KOPT-K1 (cell line): Measurements from ENCODE around the gene SEMA5A.

Source experiments
- H3K27ac ChIP-seq: fragments of 200-600 bp; sonication (generic); 2 replicates; pipeline ENCODE4 v1.5.1; 2016; ENCODE audit warnings: antibody characterized with exemption, mild to moderate bottlenecking, low read depth, low read length; ENCODE audit not compliant: poor library complexity, severe bottlenecking
- H3K36me3 ChIP-seq: fragments of 200-600 bp; sonication (generic); 2 replicates; pipeline ENCODE4 v1.5.1; 2017; ENCODE audit warnings: antibody characterized with exemption, mild to moderate bottlenecking, low read length, moderate library complexity; ENCODE audit not compliant: insufficient read depth
- H3K9me3 ChIP-seq: fragments of 200-600 bp; sonication (generic); 2 replicates; pipeline ENCODE4 v1.5.1; 2017; ENCODE audit warnings: antibody characterized with exemption, low read length, mild to moderate bottlenecking; ENCODE audit not compliant: insufficient read depth, poor library complexity, severe bottlenecking

The SEMA5A gene

GRCh38 chr5:9558319-9558965, 12.6 kb upstream of the SEMA5A start:
- Histone ChIP-seq H3K36me3 (no peaks in the 10 kb centered on the region), H3K9me3 (no peaks in the 10 kb centered on the region), H3K27ac (no peak overlapping the region)

- Histone ChIP-seq H3K27ac (no peak overlapping the region), H3K9me3 (no peaks in the 10 kb centered on the region), H3K36me3 (no peaks in the 10 kb centered on the region)
Measured at GRCh38 chr5:9557696-9558095, 11.8 kb upstream of the SEMA5A start.

- Histone ChIP-seq H3K9me3 (no peaks in the 10 kb centered on the region), H3K27ac (no peak overlapping the region), H3K36me3 (no peaks in the 10 kb centered on the region)
Measured at GRCh38 chr5:9555961-9556360, 10.1 kb upstream of the SEMA5A start.

GRCh38 chr5:9554122-9554521, 8.2 kb upstream of the SEMA5A start:
- Histone ChIP-seq H3K36me3 (no peaks in the 10 kb centered on the region), H3K9me3 (no peaks in the 10 kb centered on the region), H3K27ac (no peak overlapping the region)

- Histone ChIP-seq H3K9me3 (no peaks in the 10 kb centered on the region), H3K27ac (no peak overlapping the region), H3K36me3 (no peaks in the 10 kb centered on the region)
Measured at GRCh38 chr5:9553561-9553960, 7.7 kb upstream of the SEMA5A start.

DNA sequence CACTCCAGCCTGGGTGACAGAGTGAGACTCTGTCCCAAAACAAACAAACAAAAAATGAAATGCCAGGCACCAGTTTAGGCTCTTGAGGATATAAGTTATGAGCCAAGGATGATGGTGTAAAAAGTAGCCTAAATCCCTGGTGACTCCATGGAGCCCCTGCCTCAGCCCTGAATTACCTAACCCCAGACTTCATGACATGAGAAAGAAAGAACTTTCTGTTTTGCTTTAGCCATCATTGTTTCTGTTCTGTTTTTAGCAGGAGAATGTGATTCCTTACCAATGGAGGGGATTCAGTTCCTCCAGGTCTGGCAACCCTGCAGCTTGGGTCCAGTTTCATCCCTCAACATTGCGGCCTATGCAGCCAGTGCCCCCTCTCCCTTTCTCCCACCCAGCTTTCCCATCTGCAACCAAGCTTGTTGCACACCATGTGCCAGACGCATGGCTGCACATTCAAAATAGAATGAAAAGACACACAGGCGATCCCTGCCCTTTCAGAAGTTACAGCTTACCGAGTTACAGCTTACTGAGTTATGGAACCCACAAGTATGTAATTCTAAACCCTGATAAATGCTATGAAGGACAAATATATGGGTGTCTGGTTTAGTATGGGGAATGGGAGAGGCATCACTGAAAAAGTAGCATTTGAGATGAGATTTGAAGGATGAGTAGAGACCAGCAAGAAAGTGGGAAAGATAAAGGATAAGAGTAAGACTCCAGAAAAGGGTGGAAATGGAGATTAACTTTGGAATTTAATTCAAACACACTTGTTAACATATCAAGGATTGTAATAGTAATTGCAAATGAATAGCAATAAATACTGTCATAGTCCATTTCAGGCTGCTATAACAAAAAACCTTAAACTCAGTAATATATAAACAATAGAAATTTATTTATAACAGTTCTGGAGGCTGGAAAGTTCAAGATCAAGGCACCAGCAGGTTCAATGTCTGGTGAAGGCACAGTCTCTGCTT, 6.0 kb upstream of the SEMA5A start:
- no peak overlapping the region for H3K27ac ChIP-seq
- H3K9me3 ChIP-seq, result no peaks in the 10 kb centered on the region
- H3K36me3 ChIP-seq, result no peaks in the 10 kb centered on the region

- Histone ChIP-seq H3K36me3 (no peaks in the 10 kb centered on the region), H3K27ac (no peak overlapping the region), H3K9me3 (peaks cover 9% of the 10 kb centered on the region)
Measured at GRCh38 chr5:9549941-9550340, 4.1 kb upstream of the SEMA5A start.

GRCh38 chr5:9547122-9547947, 1.5 kb upstream of the SEMA5A start:
- H3K27ac ChIP-seq, result no peak overlapping the region
- H3K36me3 ChIP-seq, result no peaks in the 10 kb centered on the region
- H3K9me3 ChIP-seq, result peaks cover 12% of the 10 kb centered on the region

- no peaks in the 10 kb centered on the region for H3K36me3 ChIP-seq
- no peak overlapping the region for H3K27ac ChIP-seq
- H3K9me3 ChIP-seq, result peaks cover 12% of the 10 kb centered on the region
Measured at GRCh38 chr5:9545136-9545991, 511 bp downstream of the SEMA5A start.

- H3K9me3 ChIP-seq, result peaks cover 12% of the 10 kb centered on the region
- H3K27ac ChIP-seq, result no peak overlapping the region
- H3K36me3 ChIP-seq, result no peaks in the 10 kb centered on the region
Measured at GRCh38 chr5:9544502-9545135, 1.3 kb downstream of the SEMA5A start.

- peaks cover 12% of the 10 kb centered on the region for H3K9me3 ChIP-seq
- no peaks in the 10 kb centered on the region for H3K36me3 ChIP-seq
- no peak overlapping the region for H3K27ac ChIP-seq
Measured at GRCh38 chr5:9544056-9544455, 1.8 kb downstream of the SEMA5A start.

- Histone ChIP-seq H3K27ac (no peak overlapping the region), H3K9me3 (peaks cover 12% of the 10 kb centered on the region)
Measured at GRCh38 chr5:9543311-9543920, 2.5 kb downstream of the SEMA5A start.

DNA sequence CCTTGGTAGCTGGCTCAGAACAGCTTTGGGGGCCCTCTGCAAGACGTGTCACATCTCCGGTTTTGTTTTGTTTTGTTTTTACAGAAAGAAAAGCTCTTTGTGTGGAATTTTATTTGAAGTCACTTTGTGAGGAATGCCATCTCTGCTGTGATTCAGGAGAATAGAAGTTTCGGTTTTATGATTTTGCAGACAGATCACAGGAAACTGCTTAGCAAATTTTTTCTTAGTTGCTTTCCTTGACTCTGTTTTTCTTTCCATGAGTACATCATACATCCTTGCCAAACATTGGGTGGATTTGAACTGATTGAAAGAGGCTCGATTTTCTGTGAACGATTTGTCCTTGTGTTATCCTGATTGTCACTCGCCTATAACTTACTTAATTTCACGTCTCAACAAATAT, 5.1 kb downstream of the SEMA5A start:
- Histone ChIP-seq H3K27ac (no peak overlapping the region), H3K36me3 (no peaks in the 10 kb centered on the region), H3K9me3 (peaks cover 12% of the 10 kb centered on the region)

More at GRCh38 chr5:9543311-9543920, 2.5 kb downstream of the SEMA5A start:
- no peaks in the 10 kb centered on the region for H3K36me3 ChIP-seq
